B cell (primary cell): Measurements from ENCODE around the gene PSMD8. TPM values are rescaled to one million over a fixed set of nuclear protein-coding genes. Genes with fewer than 3 reads are reported as not detected.

Source experiments
- ATAC-seq: fragments of 200-7000 bp; cut with Tn5 transposase; one replicate; pipeline ENCODE4 v1.10.0; 2021; ENCODE audit warnings: low read depth, mild to moderate bottlenecking, moderate number of reproducible peaks, moderate library complexity
- CTCF ChIA-PET: fragments of 350-600 bp; sonication (Branson Sonifier 250); formaldehyde crosslinking; loops from one replicate; lab custom pipeline; 2021; ENCODE audit warnings: antibody characterized with exemption, inconsistent platforms; lab: Charles Lee
- POLR2A ChIA-PET: fragments of 350-600 bp; sonication (Branson Sonifier 250); formaldehyde crosslinking; loops from one replicate; lab custom pipeline; 2021; ENCODE audit warnings: antibody characterized with exemption; lab: Charles Lee
- DNase-seq: peaks from one replicate; pipeline ENCODE4 v3.0.0; 2013
- H2AFZ ChIP-seq: 2 replicates; pipeline ENCODE4 v1.6.1; 2012; ENCODE audit warnings: mild to moderate bottlenecking, low read depth, low read length; ENCODE audit not compliant: insufficient read depth, poor library complexity, severe bottlenecking
- H3K27ac ChIP-seq, 2 donors: 1 replicate in 1 of 2; 2 replicates in 1 of 2; pipeline ENCODE4 v1.5.1; 2012 to 2013; ENCODE audit warnings: low read length in 2 of 2, mild to moderate bottlenecking in 2 of 2, moderate library complexity in 1 of 2
- H3K27me3 ChIP-seq, 4 experiments: fragments of 200-600 bp in 1 of 4; sonication (generic) in 1 of 4; replicated peaks in 1 of 4; 1 replicate in 2 of 4; 2 replicates in 2 of 4; pipeline versions ENCODE4 v1.6.1 to v1.7.0; 2013 to 2016; ENCODE audit warnings: low read length in 3 of 4, mild to moderate bottlenecking in 2 of 4, mixed read lengths in 1 of 4, moderate library complexity in 1 of 4; ENCODE audit not compliant: insufficient read depth in 4 of 4, control insufficient read depth in 3 of 4; ENCODE audit errors: control extremely low read depth in 1 of 4
- H3K36me3 ChIP-seq, 2 experiments: replicated peaks in 1 of 2; 1 replicate in 1 of 2; 2 replicates in 1 of 2; pipeline versions ENCODE4 v1.6.1 to v1.7.1; 2013; ENCODE audit warnings: low read length in 1 of 2; ENCODE audit not compliant: insufficient read depth in 2 of 2, control insufficient read depth in 1 of 2; ENCODE audit errors: control extremely low read depth in 1 of 2, extremely low read depth in 1 of 2
- H3K4me1 ChIP-seq, 2 donors: fragments of 200-600 bp in 1 of 2; sonication (generic) in 1 of 2; 1 replicate in 1 of 2; 2 replicates in 1 of 2; pipeline versions ENCODE4 v1.5.1 to v1.6.1; 2013 to 2017; ENCODE audit warnings: low read length in 2 of 2; ENCODE audit not compliant: control insufficient read depth in 2 of 2, insufficient read depth in 2 of 2
- H3K4me2 ChIP-seq: replicated peaks from 2 replicates; pipeline ENCODE3; 2012; ENCODE audit warnings: mild to moderate bottlenecking, low read depth, low read length; ENCODE audit not compliant: poor library complexity, severe bottlenecking
- H3K4me3 ChIP-seq, 5 experiments: fragments of 200-600 bp in 1 of 5; sonication (generic) in 1 of 5; 1 replicate in 3 of 5; 2 replicates in 2 of 5; pipeline versions ENCODE4 v1.5.1 to v1.7.0; 2011 to 2016; ENCODE audit warnings: low read length in 4 of 5, mild to moderate bottlenecking in 4 of 5, low read depth in 2 of 5, control low read depth in 1 of 5, moderate library complexity in 1 of 5; ENCODE audit not compliant: insufficient read depth in 1 of 5; ENCODE audit errors: control extremely low read depth in 1 of 5, extremely low read depth in 1 of 5
- H3K79me2 ChIP-seq: fragments of 200-600 bp; sonication (generic); one replicate; pipeline ENCODE4 v1.6.0; 2016; ENCODE audit warnings: low read length; ENCODE audit not compliant: control insufficient read depth, insufficient read depth
- H3K9ac ChIP-seq: fragments of 200-600 bp; sonication (generic); 2 replicates; pipeline ENCODE4 v1.6.1; 2017; ENCODE audit warnings: mild to moderate bottlenecking, low read length, moderate library complexity
- H3K9me3 ChIP-seq, 3 donors: one replicate each; pipeline versions ENCODE4 v1.6.1 to v1.7.1; 2013; ENCODE audit warnings: low read length in 2 of 3; ENCODE audit not compliant: control insufficient read depth in 2 of 3, insufficient read depth in 1 of 3; ENCODE audit errors: control extremely low read depth in 1 of 3
- H4K20me1 ChIP-seq: 2 replicates; pipeline ENCODE4 v1.6.0; 2012; ENCODE audit warnings: mild to moderate bottlenecking, low read length; ENCODE audit not compliant: insufficient read depth, control insufficient read depth, poor library complexity, severe bottlenecking
- H3K27ac Mint-ChIP-seq: one replicate; pipeline ENCODE4 v1.8.0; 2021; ENCODE audit warnings: mixed read lengths
- H3K27me3 Mint-ChIP-seq: one replicate; pipeline ENCODE4 v1.8.0; 2021; ENCODE audit warnings: mixed read lengths
- H3K4me1 Mint-ChIP-seq: one replicate; pipeline ENCODE4 v1.8.0; 2021; ENCODE audit warnings: mixed read lengths
- H3K4me3 Mint-ChIP-seq: one replicate; pipeline ENCODE4 v1.8.0; 2021; ENCODE audit warnings: mixed read lengths
- H3K9me3 Mint-ChIP-seq: one replicate; pipeline ENCODE4 v1.8.0; 2022; ENCODE audit warnings: mixed read lengths; ENCODE audit not compliant: insufficient read depth
- CTCF ChIP-seq: fragments of 200-600 bp; IDR thresholded peaks from one replicate; pipeline ENCODE4 v1.8.0; 2022; ENCODE audit warnings: antibody characterized with exemption, mild to moderate bottlenecking
- EZH2 ChIP-seq: IDR thresholded peaks from 2 replicates; pipeline ENCODE4 v1.6.1; 2012; ENCODE audit warnings: borderline replicate concordance, low read depth, mild to moderate bottlenecking, moderate library complexity, low read length; ENCODE audit not compliant: insufficient read depth, poor library complexity, severe bottlenecking
- WGBS: methylation state at CpG from one replicate; pipeline ENCODE4 v1.1.5; 2013; ENCODE audit warnings: missing lambda C conversion rate; ENCODE audit not compliant: insufficient coverage; 5-methylcytosine and 5-hydroxymethylcytosine counted together
- intact Hi-C: fragments of 100-400 bp; cut with micrococcal nuclease; formaldehyde crosslinking; loops from one replicate; pipeline ENCODE4 v1.10.0; 2022
- polyA plus RNA-seq: library from polyadenylated mRNA; depleted of rRNA; stranded (reverse); fragments of >200 nt; gene quantifications from 2 replicates; pipeline ENCODE4 v1.2.3, GENCODE V29; 2012
- total RNA-seq, 2 donors: library from RNA; stranded (reverse); fragments of 120-200 nt in 1 of 2; gene quantifications; 1 replicate in 1 of 2; 2 replicates in 1 of 2; pipeline versions ENCODE4 v1.2.3 to v1.2.4, GENCODE V29; 2013 to 2022

PSMD8 gene
- total and polyA plus RNA-seq, 2 donors (not counting 1 experiment from before 2014, with no cell fraction given): 88.1 to 122 TPM

GRCh38 chr19:38421856-38422255 is 47.5 kb downstream of the PSMD8 start:
- Histone ChIP-seq H3K4me1 (peaks cover 26 to 36% of the 10 kb centered on the region in 2 donors), H3K4me3 (no peak overlapping the region), H3K27me3 (no peaks in the 10 kb centered on the region), H3K79me2 (no peaks in the 10 kb centered on the region), H2AFZ (no peak overlapping the region), H4K20me1 (no peaks in the 10 kb centered on the region), H3K9me3 (peaks cover 0 to 2% (median 0%) of the 10 kb centered on the region in 3 donors), H3K4me2 (no peak overlapping the region), H3K36me3 (no peaks in the 10 kb centered on the region), H3K9ac (no peak overlapping the region), H3K27ac (no peak overlapping the region)
- WGBS: 95% methylated on average over 14 of the region's 14 CpGs
- peaks cover 34% of the 10 kb centered on the region for H3K4me1 Mint-ChIP-seq
- CTCF ChIA-PET: no interaction called here
- DNase-seq (no peak), ATAC-seq (no peak)
- intact Hi-C loops: no loop called here
- no peaks in the 10 kb centered on the region for H3K9me3 Mint-ChIP-seq
- POLR2A ChIA-PET: no interaction called here
- H3K27ac Mint-ChIP-seq: no peak overlapping the region
- no peaks in the 10 kb centered on the region for H3K27me3 Mint-ChIP-seq
- no peak for TF ChIP-seq CTCF
- TF ChIP-seq EZH2: no peak
- H3K4me3 Mint-ChIP-seq: no peak overlapping the region

GRCh38 chr19:38422438-38422837 is 48.1 kb downstream of the PSMD8 start:
- Histone ChIP-seq H2AFZ (no peak overlapping the region), H3K4me2 (no peak overlapping the region), H3K4me3 (no peak overlapping the region), H4K20me1 (no peaks in the 10 kb centered on the region), H3K36me3 (no peaks in the 10 kb centered on the region), H3K27ac (no peak overlapping the region), H3K4me1 (peaks cover 25 to 36% of the 10 kb centered on the region in 2 donors), H3K27me3 (no peaks in the 10 kb centered on the region), H3K9me3 (peaks cover 0 to under 1% (median 0%) of the 10 kb centered on the region in 3 donors), H3K79me2 (no peaks in the 10 kb centered on the region), H3K9ac (no peak overlapping the region)
- ChIA-PET POLR2A (no interaction called here), CTCF (no interaction called here)
- H3K4me3 Mint-ChIP-seq: no peak overlapping the region
- peaks cover 34% of the 10 kb centered on the region for H3K4me1 Mint-ChIP-seq
- peaks cover under 1% of the 10 kb centered on the region for H3K27me3 Mint-ChIP-seq
- intact Hi-C loops: no loop called here
- TF ChIP-seq CTCF: no peak
- TF ChIP-seq EZH2: no peak
- DNase-seq (no peak), ATAC-seq (no peak)
- no peaks in the 10 kb centered on the region for H3K9me3 Mint-ChIP-seq
- 88% methylated on average over 6 of the region's 7 CpGs for WGBS
- no peak overlapping the region for H3K27ac Mint-ChIP-seq
